Brain microvascular endothelial cell (primary cell): ENCODE measurements around the gene PRKN.

Experiments used
- DNase-seq: peaks from one replicate; pipeline ENCODE4 v3.0.0-alpha.2; 2020
- H3K27ac ChIP-seq: fragments of 250-450 bp; sonication (Bioruptor Pico); 2 replicates; pipeline ENCODE4 v1.5.1; 2020; ENCODE audit warnings: mild to moderate bottlenecking, moderate library complexity
- H3K27me3 ChIP-seq: fragments of 250-450 bp; sonication (Bioruptor Pico); replicated peaks from 2 replicates; pipeline ENCODE4 v1.5.1; 2020; ENCODE audit warnings: mild to moderate bottlenecking
- H3K36me3 ChIP-seq: fragments of 250-450 bp; sonication (Bioruptor Pico); replicated peaks from 2 replicates; pipeline ENCODE4 v1.5.1; 2020; ENCODE audit warnings: mild to moderate bottlenecking
- H3K4me3 ChIP-seq: 2 replicates; pipeline ENCODE4 v1.5.1; 2011; ENCODE audit warnings: low read depth, mild to moderate bottlenecking, control low read depth, low read length, moderate library complexity
- in situ Hi-C: cut with HindIII; loops from 2 replicates; pipeline ENCODE4 v1.10.0; 2017; ENCODE audit warnings: low sequenced_read_pairs, low pct_ligation_motif_present
- TF ChIP-seq, protein P1 (sequence below): IDR thresholded peaks from 2 replicates; pipeline ENCODE4 v1.5.1; 2011; ENCODE audit warnings: low read depth, mild to moderate bottlenecking, moderate library complexity, low read length, control low read depth, inconsistent platforms; ENCODE audit errors: missing control alignments

Gene PRKN

DNA sequence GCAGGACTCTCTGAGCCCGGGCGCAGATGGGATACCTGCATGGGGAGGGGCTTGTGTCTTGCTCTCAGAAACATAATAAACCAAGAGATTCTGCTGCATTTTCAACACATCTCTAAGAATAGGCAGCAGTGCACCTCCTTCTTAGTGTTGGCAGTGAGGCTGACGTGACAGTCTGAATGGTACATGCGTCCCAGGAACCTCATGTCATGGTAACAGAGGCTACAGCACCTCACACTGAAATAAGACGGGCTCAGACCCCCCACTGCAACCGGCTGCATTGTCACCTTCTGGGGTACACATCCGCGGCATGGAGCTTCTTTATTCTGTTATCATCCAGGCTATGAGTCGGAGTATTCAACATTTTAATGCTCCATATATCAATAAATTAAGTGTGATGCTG lies 1056.4 kb downstream of the PRKN start:
- no peak overlapping the region for H3K4me3 ChIP-seq
- no peaks in the 10 kb centered on the region for H3K36me3 ChIP-seq
- H3K27ac ChIP-seq, result no peak overlapping the region
- no peak for DNase-seq
- TF ChIP-seq, protein P1, sequence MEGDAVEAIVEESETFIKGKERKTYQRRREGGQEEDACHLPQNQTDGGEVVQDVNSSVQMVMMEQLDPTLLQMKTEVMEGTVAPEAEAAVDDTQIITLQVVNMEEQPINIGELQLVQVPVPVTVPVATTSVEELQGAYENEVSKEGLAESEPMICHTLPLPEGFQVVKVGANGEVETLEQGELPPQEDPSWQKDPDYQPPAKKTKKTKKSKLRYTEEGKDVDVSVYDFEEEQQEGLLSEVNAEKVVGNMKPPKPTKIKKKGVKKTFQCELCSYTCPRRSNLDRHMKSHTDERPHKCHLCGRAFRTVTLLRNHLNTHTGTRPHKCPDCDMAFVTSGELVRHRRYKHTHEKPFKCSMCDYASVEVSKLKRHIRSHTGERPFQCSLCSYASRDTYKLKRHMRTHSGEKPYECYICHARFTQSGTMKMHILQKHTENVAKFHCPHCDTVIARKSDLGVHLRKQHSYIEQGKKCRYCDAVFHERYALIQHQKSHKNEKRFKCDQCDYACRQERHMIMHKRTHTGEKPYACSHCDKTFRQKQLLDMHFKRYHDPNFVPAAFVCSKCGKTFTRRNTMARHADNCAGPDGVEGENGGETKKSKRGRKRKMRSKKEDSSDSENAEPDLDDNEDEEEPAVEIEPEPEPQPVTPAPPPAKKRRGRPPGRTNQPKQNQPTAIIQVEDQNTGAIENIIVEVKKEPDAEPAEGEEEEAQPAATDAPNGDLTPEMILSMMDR, result no peak
- H3K27me3 ChIP-seq, result no peaks in the 10 kb centered on the region
- in situ Hi-C loops, result no loop called here

DNA sequence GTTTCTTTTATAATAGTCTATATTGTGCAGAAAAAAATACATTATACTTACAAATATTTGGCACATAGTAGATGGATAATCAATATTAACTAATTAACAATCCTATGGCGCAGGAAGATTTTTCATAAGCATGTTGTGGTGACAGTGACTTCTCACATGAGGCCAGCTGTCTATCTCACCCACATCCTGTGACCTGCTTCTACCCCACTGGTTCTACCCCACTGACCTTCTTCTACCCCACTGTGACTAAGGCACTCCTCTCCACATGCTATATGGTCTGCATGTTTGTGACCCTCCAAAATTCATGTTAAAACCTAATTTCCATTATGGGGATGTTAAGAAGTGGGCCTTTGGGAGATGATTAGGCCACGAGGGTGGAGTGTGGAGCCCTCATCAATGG lies 1058.9 kb downstream of the PRKN start:
- in situ Hi-C loops, result no loop called here
- Histone ChIP-seq H3K27me3 (no peaks in the 10 kb centered on the region), H3K36me3 (no peaks in the 10 kb centered on the region), H3K4me3 (no peak overlapping the region), H3K27ac (no peak overlapping the region)
- TF ChIP-seq, protein P1, result no peak
- no peak for DNase-seq

DNA sequence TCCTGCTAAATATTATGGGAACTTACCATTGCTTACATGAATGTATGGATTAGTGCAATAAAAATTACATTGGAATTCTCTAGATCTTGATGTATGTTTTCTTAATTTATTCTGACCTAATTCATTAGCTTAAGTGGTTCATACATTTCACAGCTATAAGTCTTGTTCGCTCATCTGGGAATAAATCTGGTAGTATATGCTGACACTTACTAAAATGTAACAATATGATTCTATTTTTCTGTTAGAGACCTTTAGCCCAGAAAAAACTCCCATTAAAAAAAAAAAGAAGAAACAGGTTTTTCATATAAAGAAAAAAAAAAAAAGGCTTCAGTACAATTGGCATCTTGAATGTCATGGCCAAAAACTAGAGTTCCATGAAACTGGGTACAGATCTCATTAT lies 1059.6 kb downstream of the PRKN start:
- no peaks in the 10 kb centered on the region for H3K36me3 ChIP-seq
- no peak overlapping the region for H3K4me3 ChIP-seq
- DNase-seq, result no peak
- in situ Hi-C loops, result no loop called here
- H3K27ac ChIP-seq, result no peak overlapping the region
- TF ChIP-seq, protein P1, result no peak
- H3K27me3 ChIP-seq, result no peaks in the 10 kb centered on the region

DNA sequence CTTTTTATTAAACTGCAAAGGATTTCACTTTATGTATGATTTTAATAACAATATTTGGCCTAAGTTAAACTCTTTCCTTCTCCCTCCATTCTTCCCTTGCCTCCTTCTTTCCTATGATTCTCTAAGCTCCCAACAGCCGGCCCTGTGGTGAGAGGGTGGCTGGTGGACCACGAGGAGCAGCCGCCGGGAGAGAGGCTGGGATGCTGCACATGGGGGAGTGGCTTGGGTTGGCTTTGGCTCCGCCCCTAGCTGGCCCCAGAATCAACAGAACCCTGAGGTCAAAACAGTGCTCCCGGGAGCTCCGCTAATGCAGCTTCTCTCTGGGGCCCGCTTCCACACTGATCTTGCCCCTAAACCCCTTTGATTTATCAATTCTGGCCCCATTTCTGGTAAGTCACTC lies 1063.9 kb downstream of the PRKN start:
- TF ChIP-seq, protein P1, result no peak
- Histone ChIP-seq H3K27ac (no peak overlapping the region), H3K27me3 (no peaks in the 10 kb centered on the region), H3K4me3 (no peak overlapping the region), H3K36me3 (no peaks in the 10 kb centered on the region)
- in situ Hi-C loops, result no loop called here
- DNase-seq, result no peak

DNA sequence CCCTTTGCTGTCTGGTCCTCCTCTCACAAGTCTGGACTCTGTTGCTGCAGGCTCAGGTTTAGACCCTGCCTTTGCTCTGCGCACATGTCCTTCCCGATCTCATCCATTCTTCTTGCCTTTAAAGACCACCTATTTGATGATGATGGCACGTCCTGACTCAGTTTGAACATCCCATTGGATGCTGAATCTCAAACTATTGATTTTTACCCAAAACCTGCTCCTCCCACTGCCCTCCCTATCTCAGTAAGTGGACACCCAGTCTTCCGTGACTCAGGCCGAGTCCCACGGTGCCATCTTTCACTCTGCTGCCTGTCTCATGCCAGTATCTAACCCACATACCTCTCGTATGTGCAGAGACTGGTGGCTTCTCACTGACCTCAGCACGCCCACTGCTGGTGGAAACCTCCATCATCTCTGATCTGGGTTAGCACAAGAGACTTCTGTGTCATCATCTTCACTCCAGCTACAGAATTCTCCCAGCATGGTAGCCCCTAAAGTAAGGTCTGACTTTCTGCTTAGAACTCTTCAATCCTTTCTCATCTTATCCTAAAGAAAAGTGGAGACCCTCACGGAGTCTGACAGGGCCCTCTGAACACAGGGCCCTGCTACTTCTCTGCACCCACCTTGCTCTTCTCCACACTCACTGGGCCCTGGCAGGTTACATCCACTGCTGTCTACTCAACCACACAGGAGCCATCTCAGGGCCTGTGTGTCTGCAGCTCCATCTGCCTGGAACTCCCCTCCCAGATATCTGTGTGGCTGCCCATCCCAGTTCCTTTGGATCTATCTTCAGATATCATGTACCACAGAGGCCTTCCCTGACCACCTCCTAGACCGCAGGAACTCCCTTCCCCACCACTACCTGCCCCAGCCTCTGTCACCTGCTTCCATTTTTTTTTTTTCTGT lies 1066.6 kb downstream of the PRKN start:
- H3K27ac ChIP-seq, result no peak overlapping the region
- TF ChIP-seq, protein P1, result no peak
- H3K36me3 ChIP-seq, result no peaks in the 10 kb centered on the region
- in situ Hi-C loops, result no loop called here
- H3K27me3 ChIP-seq, result no peaks in the 10 kb centered on the region
- no peak for DNase-seq
- H3K4me3 ChIP-seq, result no peak overlapping the region
